ENCODE results near the gene DOCK11.

DNA sequence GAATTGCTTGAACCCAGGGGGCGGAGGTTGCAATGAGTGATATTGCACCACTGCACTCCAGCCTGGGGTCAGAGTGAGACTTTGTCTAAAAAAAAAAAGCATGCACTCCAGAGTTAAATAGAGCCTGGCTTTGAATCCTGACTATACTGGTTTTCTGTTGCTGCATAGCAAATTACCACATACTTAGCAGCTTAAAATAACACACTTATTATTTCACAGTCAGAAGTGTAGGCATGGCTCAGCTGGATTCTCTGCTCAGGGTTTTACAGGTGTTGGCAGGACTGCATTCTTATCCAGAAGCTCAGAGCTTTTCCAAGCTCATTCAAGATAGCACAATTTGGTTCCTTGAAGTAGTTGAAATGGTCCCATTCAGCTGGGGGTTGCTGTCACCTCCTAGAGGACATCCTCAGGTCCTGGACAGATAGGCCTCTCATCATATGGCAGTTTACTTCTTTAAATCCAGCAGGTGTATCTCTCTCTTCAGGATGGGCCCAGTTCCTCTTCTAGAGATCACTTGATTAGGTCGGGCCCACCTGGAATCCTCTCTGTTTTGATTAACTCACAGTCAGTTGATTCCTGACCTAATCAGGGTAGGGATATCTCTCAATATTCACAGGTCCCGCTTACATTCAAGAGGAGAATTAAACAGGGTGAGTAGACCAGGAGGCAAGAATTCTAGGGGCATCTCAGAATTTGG, 26.8 kb downstream of the DOCK11 start:
- TF ChIP-seq, protein P1, sequence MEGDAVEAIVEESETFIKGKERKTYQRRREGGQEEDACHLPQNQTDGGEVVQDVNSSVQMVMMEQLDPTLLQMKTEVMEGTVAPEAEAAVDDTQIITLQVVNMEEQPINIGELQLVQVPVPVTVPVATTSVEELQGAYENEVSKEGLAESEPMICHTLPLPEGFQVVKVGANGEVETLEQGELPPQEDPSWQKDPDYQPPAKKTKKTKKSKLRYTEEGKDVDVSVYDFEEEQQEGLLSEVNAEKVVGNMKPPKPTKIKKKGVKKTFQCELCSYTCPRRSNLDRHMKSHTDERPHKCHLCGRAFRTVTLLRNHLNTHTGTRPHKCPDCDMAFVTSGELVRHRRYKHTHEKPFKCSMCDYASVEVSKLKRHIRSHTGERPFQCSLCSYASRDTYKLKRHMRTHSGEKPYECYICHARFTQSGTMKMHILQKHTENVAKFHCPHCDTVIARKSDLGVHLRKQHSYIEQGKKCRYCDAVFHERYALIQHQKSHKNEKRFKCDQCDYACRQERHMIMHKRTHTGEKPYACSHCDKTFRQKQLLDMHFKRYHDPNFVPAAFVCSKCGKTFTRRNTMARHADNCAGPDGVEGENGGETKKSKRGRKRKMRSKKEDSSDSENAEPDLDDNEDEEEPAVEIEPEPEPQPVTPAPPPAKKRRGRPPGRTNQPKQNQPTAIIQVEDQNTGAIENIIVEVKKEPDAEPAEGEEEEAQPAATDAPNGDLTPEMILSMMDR (IDR thresholded peaks at IDR 0.05): no peak
- TF ChIP-seq POLR2A (IDR thresholded peaks at IDR 0.05): no peak

Measured in body of pancreas (tissue), 4 donors.